ENCODE measurements around the gene UBE2F. TPM values are rescaled to one million over a fixed set of nuclear protein-coding genes. Genes with fewer than 3 reads are reported as not detected.

UBE2F gene
- polyA plus RNA-seq, 3 donors = 51.1 to 120 (median 117) TPM

GRCh38 chr2:237923481-237924163, 43.2 kb upstream of the UBE2F start:
- peak overlapping the region; percentile 1 for H3K9ac ChIP-seq (ENCODE audit: insufficient read depth, low read length, poor library complexity, severe bottlenecking)
- H3K27me3 ChIP-seq (ENCODE audit: control insufficient read depth in 2 of 2, insufficient read depth in 2 of 2, low read length in 2 of 2) = peaks cover 0 to 3% of the 10 kb centered on the region in 2 donors
- 8% methylated on average over 32 of the region's 33 CpGs for WGBS (ENCODE audit: insufficient coverage)
- no peaks in the 10 kb centered on the region for H3K79me2 ChIP-seq (ENCODE audit: insufficient read depth, low read length)
- peak; percentile 57 to 72 (median 70) for DNase-seq
- H3K4me1 Mint-ChIP-seq = peaks cover 23% of the 10 kb centered on the region
- H3K4me3 Mint-ChIP-seq = peak overlapping the region; percentile 68 to 75
- H3K27me3 Mint-ChIP-seq (ENCODE audit: low read depth in 3 of 3) = peaks cover 4 to 19% (median 8%) of the 10 kb centered on the region in 3 donors
- H3K4me1 ChIP-seq (ENCODE audit: control insufficient read depth in 1 of 2, insufficient read depth in 2 of 2, low read length in 2 of 2) = peaks cover 11 to 18% of the 10 kb centered on the region in 2 donors
- H4K20me1 ChIP-seq (ENCODE audit: insufficient read depth, low read length) = no peaks in the 10 kb centered on the region
- H3K9me3 ChIP-seq (replicated peaks in 1 of 2; ENCODE audit: control insufficient read depth in 1 of 2, insufficient read depth in 1 of 2, low read length in 2 of 2) = no peaks in the 10 kb centered on the region
- intact Hi-C loops (cut with micrococcal nuclease) = no loop called here
- peak overlapping the region in 3 of 7 donors; percentile 15 to 50 (median 21) for H3K27ac Mint-ChIP-seq
- H3K36me3 ChIP-seq (replicated peaks in 1 of 2; ENCODE audit: control insufficient read depth in 1 of 2, insufficient read depth in 2 of 2, low read length in 2 of 2) = no peaks in the 10 kb centered on the region
- peak overlapping the region; percentile 85 for H2AFZ ChIP-seq (ENCODE audit: insufficient read depth, low read depth, low read length, poor library complexity, severe bottlenecking)
- H3K9me3 Mint-ChIP-seq = peaks cover 0 to 15% (median 2%) of the 10 kb centered on the region in 7 donors
- TF ChIP-seq CTCF (IDR thresholded peaks at IDR 0.05) = peak; percentile 100
- peak overlapping the region; percentile 72 for H3K4me2 ChIP-seq (replicated peaks; ENCODE audit: extremely low read depth, low read length, poor library complexity, severe bottlenecking)
- H3K27ac ChIP-seq (ENCODE audit: low read depth in 1 of 2, low read length in 2 of 2) = no peak overlapping the region
- H3K36me3 Mint-ChIP-seq = no peaks in the 10 kb centered on the region
- H3K4me3 ChIP-seq (replicated peaks in 1 of 3; ENCODE audit: low read depth in 2 of 3, low read length in 3 of 3) = peak overlapping the region in 2 of 3 experiments; percentile 26 to 57

GRCh38 chr2:237924164-237924534, 42.7 kb upstream of the UBE2F start:
- intact Hi-C loops (cut with micrococcal nuclease) = no loop called here
- Histone ChIP-seq H3K9ac (ENCODE audit: insufficient read depth, low read length, poor library complexity, severe bottlenecking) (no peak overlapping the region), H4K20me1 (ENCODE audit: insufficient read depth, low read length) (no peaks in the 10 kb centered on the region), H3K27ac (ENCODE audit: low read depth in 1 of 2, low read length in 2 of 2) (no peak overlapping the region), H3K9me3 (replicated peaks in 1 of 2; ENCODE audit: control insufficient read depth in 1 of 2, insufficient read depth in 1 of 2, low read length in 2 of 2) (no peaks in the 10 kb centered on the region), H3K36me3 (replicated peaks in 1 of 2; ENCODE audit: control insufficient read depth in 1 of 2, insufficient read depth in 2 of 2, low read length in 2 of 2) (no peaks in the 10 kb centered on the region), H3K4me2 (replicated peaks; ENCODE audit: extremely low read depth, low read length, poor library complexity, severe bottlenecking) (no peak overlapping the region), H3K4me1 (ENCODE audit: control insufficient read depth in 1 of 2, insufficient read depth in 2 of 2, low read length in 2 of 2) (peaks cover 11 to 17% of the 10 kb centered on the region in 2 donors), H2AFZ (ENCODE audit: insufficient read depth, low read depth, low read length, poor library complexity, severe bottlenecking) (no peak overlapping the region), H3K27me3 (ENCODE audit: control insufficient read depth in 2 of 2, insufficient read depth in 2 of 2, low read length in 2 of 2) (peaks cover 0 to 3% of the 10 kb centered on the region in 2 donors), H3K79me2 (ENCODE audit: insufficient read depth, low read length) (no peaks in the 10 kb centered on the region), H3K4me3 (replicated peaks in 1 of 3; ENCODE audit: low read depth in 2 of 3, low read length in 3 of 3) (no peak overlapping the region)
- 84% methylated on average over 12 of the region's 14 CpGs for WGBS (ENCODE audit: insufficient coverage)
- Mint-ChIP-seq H3K36me3 (no peaks in the 10 kb centered on the region), H3K4me3 (no peak overlapping the region), H3K9me3 (peaks cover 0 to 17% (median 2%) of the 10 kb centered on the region in 7 donors), H3K4me1 (peaks cover 21% of the 10 kb centered on the region), H3K27ac (peak overlapping the region in 1 of 7 donors; percentile 24), H3K27me3 (ENCODE audit: low read depth in 3 of 3) (peaks cover 4 to 19% (median 8%) of the 10 kb centered on the region in 3 donors)
- no peak for TF ChIP-seq CTCF (IDR thresholded peaks at IDR 0.05)
- DNase-seq = no peak
